CD4-positive, alpha-beta T cell (primary cell): ENCODE measurements around the gene NR2C2. TPM values are rescaled to one million over a fixed set of nuclear protein-coding genes. Genes with fewer than 3 reads are reported as not detected.

Experiments
- ATAC-seq: fragments of 200-7000 bp; cut with Tn5 transposase; one replicate; pipeline ENCODE4 v1.10.0; 2022; ENCODE audit warnings: mild to moderate bottlenecking; ENCODE audit not compliant: poor library complexity
- CTCF ChIA-PET: fragments of 350-600 bp; sonication (Branson Sonifier 250); formaldehyde crosslinking; loops from one replicate; lab custom pipeline; 2021; ENCODE audit warnings: antibody characterized with exemption, inconsistent platforms; lab: Charles Lee
- POLR2A ChIA-PET: fragments of 350-600 bp; sonication (Branson Sonifier 250); formaldehyde crosslinking; loops from one replicate; lab custom pipeline; 2021; ENCODE audit warnings: antibody characterized with exemption, inconsistent platforms; lab: Charles Lee
- DNase-seq, 14 experiments: peaks; one replicate each; pipeline ENCODE4 v3.0.0-alpha.2; 2013 to 2020; ENCODE audit warnings: mixed read lengths in 2 of 14
- H3K27ac ChIP-seq, 2 donors: one replicate each; pipeline versions ENCODE4 v1.5.1 to v1.7.0; 2013; ENCODE audit warnings: low read length in 2 of 2, low read depth in 1 of 2, mild to moderate bottlenecking in 1 of 2
- H3K27me3 ChIP-seq, 2 experiments: 1 replicate in 1 of 2; 2 replicates in 1 of 2; pipeline versions ENCODE4 v1.6.1 to v1.7.0; 2013; ENCODE audit warnings: low read length in 2 of 2, control low read depth in 1 of 2, mild to moderate bottlenecking in 1 of 2, moderate library complexity in 1 of 2; ENCODE audit not compliant: insufficient read depth in 2 of 2, control insufficient read depth in 1 of 2
- H3K36me3 ChIP-seq: one replicate; pipeline ENCODE4 v1.6.1; 2013; ENCODE audit warnings: low read length, control low read depth; ENCODE audit not compliant: insufficient read depth
- H3K4me1 ChIP-seq: one replicate; pipeline ENCODE4 v1.6.1; 2013; ENCODE audit warnings: low read length, control low read depth; ENCODE audit not compliant: insufficient read depth
- H3K4me3 ChIP-seq: one replicate; pipeline ENCODE4 v1.5.1; 2013; ENCODE audit warnings: mild to moderate bottlenecking, low read length, moderate library complexity
- H3K9me3 ChIP-seq, 2 experiments: 1 replicate in 1 of 2; 2 replicates in 1 of 2; pipeline versions ENCODE4 v1.6.1 to v1.7.0; 2013; ENCODE audit warnings: low read length in 2 of 2, mild to moderate bottlenecking in 2 of 2, control low read depth in 1 of 2, moderate library complexity in 1 of 2; ENCODE audit not compliant: control insufficient read depth in 1 of 2, insufficient read depth in 1 of 2
- H3K27ac Mint-ChIP-seq: one replicate; pipeline ENCODE4 v1.8.0; 2020; ENCODE audit warnings: mixed read lengths
- H3K27me3 Mint-ChIP-seq: one replicate; pipeline ENCODE4 v1.8.0; 2021; ENCODE audit warnings: mixed read lengths
- H3K36me3 Mint-ChIP-seq: one replicate; pipeline ENCODE4 v1.8.0; 2021; ENCODE audit warnings: low read depth, mixed read lengths
- H3K4me1 Mint-ChIP-seq: one replicate; pipeline ENCODE4 v1.8.0; 2021; ENCODE audit warnings: low read depth, mixed read lengths
- H3K4me3 Mint-ChIP-seq: one replicate; pipeline ENCODE4 v1.8.0; 2020; ENCODE audit warnings: mild to moderate bottlenecking, mixed read lengths
- H3K9me3 Mint-ChIP-seq: one replicate; pipeline ENCODE4 v1.8.0; 2020; ENCODE audit warnings: mixed read lengths
- intact Hi-C, 2 experiments: fragments of 100-400 bp; cut with DNase I in 1 of 2; cut with micrococcal nuclease in 1 of 2; formaldehyde crosslinking; loops; one replicate each; pipeline versions ENCODE4 v1.15.1 to v1.9.0; 2023 to 2025; cut with DNase I, micrococcal nuclease
- total RNA-seq, 174 experiments: library from RNA in 2 of 174; stranded (reverse) in 2 of 174; gene quantifications; one replicate each; pipeline ENCODE4 v1.2.3 and lab custom pipeline; 2021 to 2026
- TF ChIP-seq, protein P1 (sequence below): fragments of 200-600 bp; IDR thresholded peaks from one replicate; pipeline ENCODE4 v1.8.0; 2022; ENCODE audit warnings: antibody characterized with exemption, mild to moderate bottlenecking

The NR2C2 gene
- total RNA-seq, 2 experiments from 2014 or later = 37.0 to 42.1 TPM

DNA sequence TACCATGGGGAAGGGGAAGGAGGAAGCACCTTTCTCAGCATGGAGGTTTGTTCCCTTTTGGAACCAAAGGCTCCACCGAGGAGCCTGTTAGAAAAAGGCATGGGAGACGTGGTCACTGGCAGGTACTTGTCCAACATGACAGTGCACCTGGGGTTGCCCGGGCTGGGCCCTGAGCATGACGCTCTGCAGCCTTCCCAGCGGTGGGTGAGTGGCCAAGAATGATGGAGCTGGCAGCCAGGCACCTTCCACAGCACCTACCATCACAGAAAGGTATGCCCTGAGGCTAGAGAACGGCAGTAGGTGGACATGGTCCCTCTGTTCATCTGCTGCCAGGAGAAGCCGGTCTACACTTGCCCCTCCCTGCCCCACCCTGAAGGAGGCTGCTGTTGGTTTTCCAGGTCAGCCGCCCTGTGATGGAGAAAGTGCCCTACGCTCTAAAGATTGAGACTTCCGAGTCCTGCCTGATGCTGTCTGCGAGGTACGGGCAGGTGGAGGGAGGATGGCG, 29.0 kb upstream of the NR2C2 start:
- no peaks in the 10 kb centered on the region for H3K9me3 Mint-ChIP-seq
- H3K4me1 ChIP-seq = peaks cover 7% of the 10 kb centered on the region
- H3K27ac Mint-ChIP-seq = no peak overlapping the region
- no peaks in the 10 kb centered on the region for H3K9me3 ChIP-seq
- DNase-seq (no peak), ATAC-seq (no peak)
- CTCF ChIA-PET = no interaction called here
- H3K27ac ChIP-seq = no peak overlapping the region
- POLR2A ChIA-PET = no interaction called here
- no peaks in the 10 kb centered on the region for H3K4me1 Mint-ChIP-seq
- TF ChIP-seq, protein P1, sequence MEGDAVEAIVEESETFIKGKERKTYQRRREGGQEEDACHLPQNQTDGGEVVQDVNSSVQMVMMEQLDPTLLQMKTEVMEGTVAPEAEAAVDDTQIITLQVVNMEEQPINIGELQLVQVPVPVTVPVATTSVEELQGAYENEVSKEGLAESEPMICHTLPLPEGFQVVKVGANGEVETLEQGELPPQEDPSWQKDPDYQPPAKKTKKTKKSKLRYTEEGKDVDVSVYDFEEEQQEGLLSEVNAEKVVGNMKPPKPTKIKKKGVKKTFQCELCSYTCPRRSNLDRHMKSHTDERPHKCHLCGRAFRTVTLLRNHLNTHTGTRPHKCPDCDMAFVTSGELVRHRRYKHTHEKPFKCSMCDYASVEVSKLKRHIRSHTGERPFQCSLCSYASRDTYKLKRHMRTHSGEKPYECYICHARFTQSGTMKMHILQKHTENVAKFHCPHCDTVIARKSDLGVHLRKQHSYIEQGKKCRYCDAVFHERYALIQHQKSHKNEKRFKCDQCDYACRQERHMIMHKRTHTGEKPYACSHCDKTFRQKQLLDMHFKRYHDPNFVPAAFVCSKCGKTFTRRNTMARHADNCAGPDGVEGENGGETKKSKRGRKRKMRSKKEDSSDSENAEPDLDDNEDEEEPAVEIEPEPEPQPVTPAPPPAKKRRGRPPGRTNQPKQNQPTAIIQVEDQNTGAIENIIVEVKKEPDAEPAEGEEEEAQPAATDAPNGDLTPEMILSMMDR = no peak
- no peaks in the 10 kb centered on the region for H3K27me3 Mint-ChIP-seq
- no peak overlapping the region for H3K4me3 Mint-ChIP-seq
- no peaks in the 10 kb centered on the region for H3K36me3 ChIP-seq
- no peaks in the 10 kb centered on the region for H3K36me3 Mint-ChIP-seq
- intact Hi-C loops = loop anchor here in 1 of 2 experiments (5.0 kb wide), 1 partner anchor 61 kb away; no protein-coding TSS in a partner anchor
- no peaks in the 10 kb centered on the region for H3K27me3 ChIP-seq
- no peak overlapping the region for H3K4me3 ChIP-seq

DNA sequence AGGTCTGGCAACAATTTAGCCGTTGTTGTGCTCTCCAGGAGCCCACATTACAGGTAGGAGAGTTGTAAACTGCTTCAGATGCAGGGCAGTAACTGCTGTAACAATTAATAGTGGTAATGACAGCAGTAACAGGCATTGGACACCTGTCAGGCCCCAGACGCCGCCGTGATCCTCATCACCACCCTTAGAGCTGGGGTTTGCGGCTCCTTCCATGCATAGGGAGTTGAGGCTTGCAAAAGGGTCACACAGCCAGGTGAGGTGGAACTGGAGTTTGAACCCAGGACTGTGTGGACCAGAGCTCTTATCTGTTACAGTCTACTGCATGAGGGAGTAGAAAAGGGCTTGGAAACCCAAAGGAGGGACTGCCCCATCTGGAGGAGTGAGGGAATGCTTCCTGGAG, 26.8 kb upstream of the NR2C2 start:
- ATAC-seq = no peak
- H3K27ac Mint-ChIP-seq = no peak overlapping the region

GRCh38 chr3:14921034-14921616, 26.3 kb upstream of the NR2C2 start:
- H3K4me1 Mint-ChIP-seq = no peaks in the 10 kb centered on the region
- ChIA-PET CTCF (interaction anchor here (0.6 to 1.4 kb wide), 10 partner anchors 27 to 1025 kb away, joined by 3 to 4 read pairs (median 3); partner anchors contain the start of gene CCDC174), POLR2A (interaction anchor here (0.8 to 1.3 kb wide), 4 partner anchors 26 to 270 kb away, joined by 3 to 10 read pairs (median 4); partner anchors contain the start of genes CCDC174 and NR2C2)
- no peaks in the 10 kb centered on the region for H3K9me3 Mint-ChIP-seq
- H3K36me3 ChIP-seq = no peaks in the 10 kb centered on the region
- intact Hi-C loops = loop anchor here (1.0 to 5.0 kb wide), 12 partner anchors 130 to 1024 kb away; no protein-coding TSS in a partner anchor
- ATAC-seq (peak; percentile 98), DNase-seq (peak; percentile 67 to 89 (median 80))
- H3K4me3 Mint-ChIP-seq = no peak overlapping the region
- H3K27ac ChIP-seq = no peak overlapping the region
- TF ChIP-seq, protein P1 = peak; percentile 96
- H3K4me1 ChIP-seq = peaks cover 7% of the 10 kb centered on the region
- H3K9me3 ChIP-seq = no peaks in the 10 kb centered on the region
- no peaks in the 10 kb centered on the region for H3K27me3 Mint-ChIP-seq
- no peaks in the 10 kb centered on the region for H3K36me3 Mint-ChIP-seq
- no peak overlapping the region for H3K27ac Mint-ChIP-seq
- no peak overlapping the region for H3K4me3 ChIP-seq
- no peaks in the 10 kb centered on the region for H3K27me3 ChIP-seq

More for the DNA sequence above, 26.8 kb upstream of the NR2C2 start:
- H3K27ac ChIP-seq = no peak overlapping the region
- TF ChIP-seq, protein P1 = no peak
- H3K4me3 ChIP-seq = no peak overlapping the region
- Mint-ChIP-seq H3K9me3 (no peaks in the 10 kb centered on the region), H3K27me3 (no peaks in the 10 kb centered on the region), H3K36me3 (no peaks in the 10 kb centered on the region), H3K4me3 (no peak overlapping the region), H3K4me1 (no peaks in the 10 kb centered on the region)
- intact Hi-C loops = loop anchor here (2.0 to 5.0 kb wide), 5 partner anchors 412 to 1023 kb away; no protein-coding TSS in a partner anchor
- no peaks in the 10 kb centered on the region for H3K9me3 ChIP-seq
- POLR2A ChIA-PET = interaction anchor here (1.2 to 1.3 kb wide), 2 partner anchors 27 to 246 kb away, joined by 3 to 10 read pairs; partner anchors contain the start of gene NR2C2
- H3K27me3 ChIP-seq = no peaks in the 10 kb centered on the region
- peaks cover 7% of the 10 kb centered on the region for H3K4me1 ChIP-seq
- CTCF ChIA-PET = interaction anchor here (0.7 to 1.4 kb wide), 4 partner anchors 41 to 1024 kb away, joined by 3 to 4 read pairs (median 4); partner anchors contain the start of gene CCDC174
- DNase-seq = no peak
- no peaks in the 10 kb centered on the region for H3K36me3 ChIP-seq
